SU-DHL-6 (cell line): Measurements from ENCODE around the gene OXLD1.
A peak's percentile ranks its signal among the peaks of the same experiment; 100 is the strongest.

ENCODE experiments used
- H2AFZ ChIP-seq: fragments of 200-600 bp; sonication (generic); 2 replicates; pipeline ENCODE4 v1.6.1; 2014; ENCODE audit warnings: low read depth, mild to moderate bottlenecking, moderate library complexity, mixed read lengths, antibody characterized with exemption, low read length; ENCODE audit not compliant: severe bottlenecking
- H3F3A ChIP-seq: fragments of 200-600 bp; shearing (Covaris generic); 2 replicates; pipeline ENCODE4 v1.6.0; 2016; ENCODE audit warnings: antibody characterized with exemption, mild to moderate bottlenecking; ENCODE audit not compliant: insufficient read depth
- H3K27ac ChIP-seq: fragments of 200-600 bp; sonication (generic); 2 replicates; pipeline ENCODE4 v1.5.1; 2016; ENCODE audit warnings: low read depth, mild to moderate bottlenecking, low read length, moderate library complexity, mixed read lengths
- H3K27me3 ChIP-seq: fragments of 200-600 bp; sonication (generic), shearing (Covaris generic); 2 replicates; pipeline ENCODE4 v1.6.0; 2014; ENCODE audit warnings: mild to moderate bottlenecking, low read length
- H3K36me3 ChIP-seq: fragments of 200-600 bp; sonication (generic); 2 replicates; pipeline ENCODE4 v1.6.1; 2014; ENCODE audit warnings: mild to moderate bottlenecking, low read length, mixed read lengths
- H3K4me2 ChIP-seq: fragments of 300-600, 200-600 bp; shearing (Covaris generic), sonication (generic); 2 replicates; pipeline ENCODE4 v1.6.0; 2014; ENCODE audit warnings: low read length, low read depth, mild to moderate bottlenecking; ENCODE audit not compliant: poor library complexity, severe bottlenecking
- H3K4me3 ChIP-seq: fragments of 200-600 bp; sonication (generic); 2 replicates; pipeline ENCODE4 v1.5.1; 2014; ENCODE audit warnings: antibody characterized with exemption, low read length, mild to moderate bottlenecking, mixed read lengths; ENCODE audit not compliant: insufficient read depth, poor library complexity, severe bottlenecking
- H3K79me2 ChIP-seq: fragments of 200-600 bp; sonication (generic); 2 replicates; pipeline ENCODE4 v1.6.1; 2014; ENCODE audit warnings: mild to moderate bottlenecking, low read length, moderate library complexity; ENCODE audit not compliant: insufficient read depth
- H3K9ac ChIP-seq: fragments of 200-600 bp; sonication (generic); 2 replicates; pipeline ENCODE4 v1.7.0; 2014; ENCODE audit warnings: mild to moderate bottlenecking, low read length
- H3K9me2 ChIP-seq: fragments of 200-600 bp; sonication (generic); replicated peaks from 2 replicates; pipeline ENCODE4 v1.6.1; 2014; ENCODE audit warnings: low read length; ENCODE audit not compliant: insufficient read depth
- H3K9me3 ChIP-seq: fragments of 200-600 bp; sonication (generic); 2 replicates; pipeline ENCODE4 v1.6.1; 2014; ENCODE audit warnings: low read length, mixed read lengths; ENCODE audit not compliant: insufficient read depth
- H4K20me1 ChIP-seq: fragments of 200-600 bp; sonication (generic); 2 replicates; pipeline ENCODE4 v1.6.1; 2014; ENCODE audit warnings: low read depth, mild to moderate bottlenecking, antibody characterized with exemption, low read length, moderate library complexity, mixed read lengths
- CTCF ChIP-seq: fragments of 200-600 bp; sonication (generic); IDR thresholded peaks from one replicate; pipeline ENCODE4 v1.5.1; 2017; ENCODE audit warnings: antibody characterized with exemption, mild to moderate bottlenecking, low read length, moderate library complexity; ENCODE audit not compliant: insufficient read depth, poor library complexity, severe bottlenecking
- EZH2phosphoT487 ChIP-seq: fragments of 200-600 bp; sonication (generic), shearing (Covaris generic); conservative IDR thresholded peaks from 2 replicates; pipeline ENCODE4 v1.6.1; 2018; ENCODE audit warnings: mild to moderate bottlenecking, antibody characterized with exemption, low read length, moderate library complexity, mixed read lengths

Gene OXLD1

DNA sequence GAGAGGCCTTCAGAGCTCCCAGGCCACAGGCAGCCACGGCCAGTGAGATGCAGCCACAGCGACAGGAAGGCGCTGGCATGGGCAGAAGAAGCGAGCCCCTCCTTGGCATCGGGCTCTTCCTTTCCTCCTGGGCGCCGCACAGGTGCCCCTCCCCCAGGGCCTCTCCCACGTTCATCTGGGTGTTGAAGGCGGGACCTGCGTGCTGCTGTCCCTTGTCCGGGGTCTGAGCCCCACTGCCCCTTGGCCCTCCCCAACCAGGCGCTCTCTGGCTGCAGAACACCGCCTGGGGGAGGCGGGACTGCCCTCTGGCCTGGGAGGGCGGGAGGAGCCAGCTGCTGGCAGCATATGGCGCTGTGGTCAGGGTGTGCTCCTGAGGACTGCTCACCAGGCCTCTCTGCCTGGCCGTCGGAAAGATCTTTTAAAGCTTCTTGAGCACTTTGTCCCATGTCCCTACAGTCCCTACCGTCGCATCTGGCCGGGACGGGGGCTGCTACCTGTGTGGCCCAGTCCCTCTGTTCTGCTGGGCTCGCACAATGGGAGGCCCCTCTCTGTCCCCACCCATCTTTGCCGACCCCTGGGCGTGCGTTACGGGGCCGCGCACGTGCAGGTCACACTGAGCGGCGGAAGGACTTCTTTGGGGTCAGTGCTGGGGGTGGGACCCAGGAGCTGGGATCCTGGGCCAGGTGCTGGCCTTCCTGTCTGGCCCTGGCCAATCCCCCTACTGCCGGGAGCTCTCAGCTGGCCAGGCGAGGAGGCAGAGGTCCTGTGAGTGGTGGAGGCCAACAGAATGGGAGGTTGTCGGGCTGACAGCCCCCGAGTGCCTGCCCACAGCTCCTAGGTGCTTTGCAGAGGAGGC lies 47.4 kb upstream of the OXLD1 start:
- no peaks in the 10 kb centered on the region for H3K9me2 ChIP-seq
- H3K36me3 ChIP-seq: no peaks in the 10 kb centered on the region
- H3K27ac ChIP-seq: no peak overlapping the region
- peaks cover 27% of the 10 kb centered on the region for H3K79me2 ChIP-seq
- no peak overlapping the region for H2AFZ ChIP-seq
- peak overlapping the region; percentile 93 for H3K9ac ChIP-seq
- no peaks in the 10 kb centered on the region for H3K27me3 ChIP-seq
- H3K9me3 ChIP-seq: no peaks in the 10 kb centered on the region
- peaks cover 25% of the 10 kb centered on the region for H3F3A ChIP-seq
- H4K20me1 ChIP-seq: no peaks in the 10 kb centered on the region
- H3K4me2 ChIP-seq: peak overlapping the region; percentile 80
- H3K4me3 ChIP-seq: peak overlapping the region; percentile 86
- TF ChIP-seq CTCF: no peak
- TF ChIP-seq EZH2phosphoT487: no peak

DNA sequence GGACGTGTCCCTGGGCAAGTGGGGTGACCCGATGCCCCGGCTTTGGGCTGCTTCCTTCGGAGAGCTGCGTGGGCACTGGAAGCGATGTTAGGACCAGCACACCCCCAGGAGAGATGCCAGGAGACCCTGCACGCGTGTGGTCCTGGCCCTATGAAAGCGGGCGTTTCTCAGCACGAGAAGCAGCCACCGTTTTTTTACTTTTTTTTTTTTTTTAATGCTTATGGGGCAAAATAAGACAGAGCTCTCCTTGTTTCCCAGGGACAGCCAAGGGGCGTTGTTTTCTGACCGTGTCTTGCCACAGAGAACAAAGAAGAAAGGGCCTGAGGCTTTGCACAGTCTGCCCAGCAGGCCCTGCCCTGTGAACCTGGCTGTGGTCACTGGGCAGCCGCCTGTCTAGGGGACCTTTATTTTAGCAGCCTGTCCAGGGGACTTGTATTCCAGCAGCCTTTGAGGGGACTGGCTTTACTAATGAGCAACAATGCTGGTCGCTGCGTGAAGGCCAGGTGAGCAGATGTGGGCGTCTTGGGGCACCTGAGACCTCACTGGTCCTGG lies 46.7 kb upstream of the OXLD1 start:
- Histone ChIP-seq H4K20me1 (no peaks in the 10 kb centered on the region), H3K9me2 (no peaks in the 10 kb centered on the region), H3K27me3 (no peaks in the 10 kb centered on the region), H3K4me3 (peak overlapping the region; percentile 86), H3K9me3 (no peaks in the 10 kb centered on the region), H2AFZ (no peak overlapping the region), H3K36me3 (no peaks in the 10 kb centered on the region), H3K9ac (peak overlapping the region; percentile 93), H3K79me2 (peaks cover 27% of the 10 kb centered on the region), H3F3A (peaks cover 25% of the 10 kb centered on the region), H3K4me2 (peak overlapping the region; percentile 80), H3K27ac (peak overlapping the region; percentile 41; the same call in 1 of the 2 replicates)
- no peak for TF ChIP-seq EZH2phosphoT487
- TF ChIP-seq CTCF: no peak

GRCh38 chr17:81712468-81713003 lies 46.1 kb upstream of the OXLD1 start:
- no peaks in the 10 kb centered on the region for H3K36me3 ChIP-seq
- H2AFZ ChIP-seq: peak overlapping the region; percentile 70

More at GRCh38 chr17:81712468-81713003, 46.1 kb upstream of the OXLD1 start:
- H3F3A ChIP-seq: peaks cover 25% of the 10 kb centered on the region
- H4K20me1 ChIP-seq: no peaks in the 10 kb centered on the region
- H3K9ac ChIP-seq: peak overlapping the region; percentile 93
- TF ChIP-seq EZH2phosphoT487 (no peak), CTCF (no peak)
- peak overlapping the region; percentile 41 for H3K27ac ChIP-seq
- H3K27me3 ChIP-seq: no peaks in the 10 kb centered on the region
- peak overlapping the region; percentile 80 for H3K4me2 ChIP-seq
- peaks cover 27% of the 10 kb centered on the region for H3K79me2 ChIP-seq
- H3K4me3 ChIP-seq: peak overlapping the region; percentile 86
- H3K9me2 ChIP-seq: no peaks in the 10 kb centered on the region
- H3K9me3 ChIP-seq: no peaks in the 10 kb centered on the region
